Measurements from ENCODE around the gene FOXO3.

The FOXO3 gene

GRCh38 chr6:108626777-108627176 lies 66.1 kb downstream of the FOXO3 start:
- no peak for DNase-seq (ENCODE audit: low read depth in 1 of 2, low spot score in 1 of 2)

GRCh38 chr6:108627692-108628550 lies 67.2 kb downstream of the FOXO3 start:
- DNase-seq (ENCODE audit: low read depth in 1 of 2, low spot score in 1 of 2), result no peak

GRCh38 chr6:108630050-108630714 lies 69.5 kb downstream of the FOXO3 start:
- no peak for DNase-seq (ENCODE audit: low read depth in 1 of 2, low spot score in 1 of 2)

GRCh38 chr6:108632441-108632840 lies 71.7 kb downstream of the FOXO3 start:
- DNase-seq (ENCODE audit: low read depth in 1 of 2, low spot score in 1 of 2), result no peak

- DNase-seq (ENCODE audit: low read depth in 1 of 2, low spot score in 1 of 2), result no peak
Measured at GRCh38 chr6:108633436-108633835, 72.7 kb downstream of the FOXO3 start.

- no peak for DNase-seq (ENCODE audit: low read depth in 1 of 2, low spot score in 1 of 2)
Measured at GRCh38 chr6:108635505-108636226, 74.9 kb downstream of the FOXO3 start.

GRCh38 chr6:108637963-108638362 lies 77.2 kb downstream of the FOXO3 start:
- no peak for DNase-seq (ENCODE audit: low read depth in 1 of 2, low spot score in 1 of 2)

- DNase-seq (ENCODE audit: low read depth in 1 of 2, low spot score in 1 of 2), result no peak
Measured at GRCh38 chr6:108638993-108639392, 78.3 kb downstream of the FOXO3 start.

- DNase-seq (ENCODE audit: low read depth in 1 of 2, low spot score in 1 of 2), result no peak
Measured at GRCh38 chr6:108640104-108640503, 79.4 kb downstream of the FOXO3 start.

- no peak for DNase-seq (ENCODE audit: low read depth in 1 of 2, low spot score in 1 of 2)
Measured at GRCh38 chr6:108643184-108643583, 82.5 kb downstream of the FOXO3 start.

GRCh38 chr6:108644252-108644651 lies 83.5 kb downstream of the FOXO3 start:
- no peak for DNase-seq (ENCODE audit: low read depth in 1 of 2, low spot score in 1 of 2)

- no peak for DNase-seq (ENCODE audit: low read depth in 1 of 2, low spot score in 1 of 2)
Measured at GRCh38 chr6:108648191-108648590, 87.5 kb downstream of the FOXO3 start.

GRCh38 chr6:108650325-108650724 lies 89.6 kb downstream of the FOXO3 start:
- DNase-seq (ENCODE audit: low read depth in 1 of 2, low spot score in 1 of 2), result no peak

- no peak for DNase-seq (ENCODE audit: low read depth in 1 of 2, low spot score in 1 of 2)
Measured at GRCh38 chr6:108650781-108651180, 90.1 kb downstream of the FOXO3 start.

GRCh38 chr6:108651340-108652227 lies 90.9 kb downstream of the FOXO3 start:
- no peak for DNase-seq (ENCODE audit: low read depth in 1 of 2, low spot score in 1 of 2)

GRCh38 chr6:108652375-108652774 lies 91.7 kb downstream of the FOXO3 start:
- no peak for DNase-seq (ENCODE audit: low read depth in 1 of 2, low spot score in 1 of 2)

GRCh38 chr6:108653949-108654348 lies 93.2 kb downstream of the FOXO3 start:
- DNase-seq (ENCODE audit: low read depth in 1 of 2, low spot score in 1 of 2), result no peak

GRCh38 chr6:108654465-108655106 lies 93.9 kb downstream of the FOXO3 start:
- DNase-seq (ENCODE audit: low read depth in 1 of 2, low spot score in 1 of 2), result no peak

- no peak for DNase-seq (ENCODE audit: low read depth in 1 of 2, low spot score in 1 of 2)
Measured at GRCh38 chr6:108655806-108656651, 95.3 kb downstream of the FOXO3 start.
